Stimulated activated CD8-positive, alpha-beta memory T cell treated with anti-CD3 and anti-CD28 coated beads, Interleukin-4, amount 100 ng/mL, for 4 hours (primary cell): Measurements from ENCODE around the gene BCL11A.
A peak's percentile ranks its signal among the peaks of the same experiment; 100 is the strongest.

ENCODE experiments used
- DNase-seq, 2 donors: peaks; one replicate each; pipeline ENCODE4 v3.0.0-alpha.2; 2020; ENCODE audit warnings: low read depth in 2 of 2, low spot score in 1 of 2

BCL11A gene

DNA sequence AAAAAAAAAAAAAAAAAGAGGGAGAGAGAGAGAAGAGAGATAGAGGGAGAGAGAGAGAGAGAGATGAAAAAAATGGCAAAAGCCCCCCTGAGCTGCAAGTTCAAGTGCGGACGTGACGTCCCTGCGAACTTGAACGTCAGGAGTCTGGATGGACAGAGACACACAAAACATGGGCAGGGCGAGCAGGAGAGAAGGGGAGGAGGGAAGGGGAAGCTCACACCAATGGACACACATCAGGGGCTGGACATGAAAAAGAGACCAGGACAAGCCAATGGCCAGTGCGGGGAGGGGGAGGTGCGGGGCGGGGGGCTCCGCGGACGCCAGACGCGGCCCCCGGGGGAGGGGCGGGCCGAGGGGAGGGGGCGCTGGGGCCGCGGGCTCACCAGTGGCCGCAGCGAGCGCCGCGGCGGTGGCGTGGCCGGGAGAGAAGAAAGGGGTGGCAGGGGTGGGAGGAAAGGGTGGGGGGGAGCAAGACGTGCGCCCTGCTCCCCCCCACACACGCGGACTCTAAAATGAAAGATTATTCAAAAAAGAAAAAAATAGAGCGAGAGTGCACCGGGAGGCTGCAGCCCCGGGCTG lies at the start of gene BCL11A:
Gene BCL11A, minus strand, starts transcription at position 160 of the 579 bp plus-strand sequence. CDS start 384 bp downstream, outside the sequence.
- no peak for DNase-seq

DNA sequence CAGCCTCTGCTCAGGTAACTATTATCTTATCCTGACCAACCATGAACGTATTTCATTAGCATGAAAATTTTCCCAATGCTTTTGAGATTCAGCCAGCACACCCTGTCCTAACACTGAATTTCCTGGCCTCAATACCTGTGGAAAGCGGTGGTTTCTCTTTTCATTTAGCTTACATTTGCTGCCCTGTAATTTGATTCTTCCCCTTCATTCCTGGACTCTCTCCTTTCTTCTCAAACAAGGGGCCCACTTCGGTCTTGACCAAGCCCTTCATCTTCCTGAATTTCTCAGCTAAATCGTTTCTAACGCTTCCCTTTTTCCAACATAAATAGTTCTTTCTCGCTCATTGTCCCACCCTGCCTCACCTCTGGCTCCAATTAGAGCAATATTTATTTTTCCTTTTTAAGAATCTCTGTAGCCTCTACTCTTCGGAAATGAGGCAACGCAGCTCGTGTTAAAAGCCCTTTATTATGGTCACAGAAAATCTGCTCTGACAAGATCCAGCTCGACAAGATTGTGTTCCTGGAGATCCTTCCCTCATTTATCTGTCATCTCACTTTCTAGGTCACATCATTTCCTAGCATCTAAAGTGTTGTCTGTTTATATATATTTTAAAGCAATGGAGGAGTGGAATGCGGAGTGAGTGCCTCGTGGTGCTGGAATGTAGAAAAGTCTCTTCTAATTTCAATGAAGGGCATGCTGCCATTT lies 49.5 kb upstream of the BCL11A start:
- no peak for DNase-seq

DNA sequence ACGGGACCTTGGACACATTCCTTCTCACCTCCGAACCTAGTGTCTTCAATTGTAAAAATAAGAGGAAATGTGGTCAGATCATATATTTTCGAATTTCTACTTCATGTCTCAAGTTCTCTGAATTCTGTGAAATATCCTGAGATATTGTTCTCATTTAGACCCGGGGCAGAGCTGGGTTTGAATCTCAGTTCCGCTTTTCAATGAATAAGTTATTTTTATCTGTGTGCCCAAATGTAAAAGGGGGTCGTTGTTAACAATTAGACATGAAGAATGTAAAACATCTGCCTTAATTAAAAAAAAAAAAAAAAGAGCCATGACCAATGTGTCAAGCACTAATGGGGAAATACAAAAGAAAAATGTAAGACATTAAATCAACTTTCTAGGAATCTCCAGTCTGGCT lies 48.9 kb upstream of the BCL11A start:
- no peak for DNase-seq

DNA sequence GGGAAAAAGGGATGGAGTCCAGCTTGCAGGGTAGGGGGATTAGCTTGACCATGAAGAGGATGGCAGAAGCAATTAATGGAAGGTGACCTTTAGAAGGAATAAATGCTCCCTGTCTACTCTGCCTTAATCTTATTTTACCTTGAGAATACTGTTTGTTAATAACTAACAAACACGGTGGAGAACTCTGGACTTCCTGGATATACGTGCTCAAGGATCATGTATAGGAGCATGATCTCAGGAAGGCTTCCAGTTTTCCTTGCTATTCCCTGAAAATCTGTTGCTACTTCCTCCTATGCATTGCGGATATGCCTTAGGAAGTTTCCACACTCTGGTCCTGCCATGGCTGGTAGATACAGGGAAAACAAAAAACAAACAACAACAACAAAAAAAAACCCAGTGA lies 44.8 kb upstream of the BCL11A start:
- DNase-seq = no peak

DNA sequence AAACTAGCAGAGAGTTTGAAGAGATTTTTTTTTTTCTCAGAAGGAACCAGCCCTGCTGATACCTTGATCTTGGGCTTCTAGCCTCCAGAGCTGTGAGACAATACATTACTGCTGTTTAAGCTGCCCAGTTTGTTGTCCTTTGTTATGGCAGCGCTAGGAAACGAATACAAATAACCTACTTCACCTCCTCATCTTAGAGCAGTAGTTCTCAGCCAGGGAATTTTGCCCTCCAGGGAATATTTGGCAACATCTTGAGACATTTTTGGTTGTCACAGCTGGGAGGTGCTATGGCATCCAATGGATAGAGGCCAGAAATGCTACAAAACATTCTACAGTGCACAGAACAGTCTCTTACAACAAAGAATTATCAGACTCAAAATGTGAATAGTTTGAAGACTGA lies 43.9 kb upstream of the BCL11A start:
- DNase-seq = no peak

DNA sequence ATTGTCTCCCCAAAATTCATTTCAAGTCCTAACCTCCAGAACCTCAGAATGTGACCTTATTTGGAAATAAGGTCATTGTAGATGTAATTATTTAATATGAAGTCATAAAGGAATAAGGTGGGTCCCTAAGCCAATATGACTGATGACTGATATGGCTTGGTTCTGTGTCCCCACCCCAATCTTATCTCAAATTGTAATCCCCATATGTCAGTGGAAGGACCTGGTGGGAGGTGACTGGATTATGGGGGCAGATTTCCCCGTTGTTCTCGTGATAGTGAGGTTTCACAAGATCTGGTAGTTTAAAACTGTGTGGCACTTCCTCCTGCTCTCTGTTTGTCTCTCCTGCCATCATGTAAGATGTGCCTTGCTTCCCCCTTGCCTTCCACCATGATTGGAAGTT lies 43.0 kb upstream of the BCL11A start:
- DNase-seq = no peak

DNA sequence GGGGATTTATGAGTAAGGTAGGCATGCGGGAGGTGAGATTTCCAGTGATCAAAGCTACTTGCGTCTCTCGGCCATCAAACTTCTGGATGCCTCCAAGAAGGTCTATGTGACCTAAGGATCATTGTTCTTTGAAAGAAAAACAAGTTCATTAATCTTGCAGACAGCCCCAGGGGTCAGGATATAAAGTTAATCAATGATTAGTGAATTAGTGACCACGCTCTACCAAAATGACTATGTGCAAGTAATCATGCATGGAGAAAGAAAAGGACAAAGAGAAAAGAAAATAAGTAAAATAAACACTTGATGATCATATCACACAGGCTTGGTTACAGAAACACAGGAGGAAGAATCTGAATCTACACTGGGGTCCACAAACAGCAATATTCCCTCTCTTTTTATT lies 42.5 kb upstream of the BCL11A start:
- DNase-seq = no peak

DNA sequence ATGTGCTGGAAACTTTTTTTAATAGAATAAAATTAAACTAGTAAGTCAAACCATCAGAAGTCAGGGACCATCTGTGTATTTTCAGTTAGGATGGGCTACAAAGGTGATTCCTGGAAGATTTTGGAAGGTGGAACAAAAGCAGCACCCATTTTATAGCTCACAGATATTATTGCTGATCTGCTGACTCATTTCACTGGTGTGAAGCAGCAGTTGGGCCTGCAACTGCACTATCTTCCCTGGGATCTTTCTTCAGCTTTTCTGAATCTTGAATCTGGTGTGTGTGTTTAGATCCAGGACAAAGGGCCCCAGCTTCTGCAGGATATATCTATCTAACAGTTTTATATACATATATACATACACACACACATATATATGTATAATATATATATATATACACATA lies 35.6 kb upstream of the BCL11A start:
- no peak for DNase-seq

DNA sequence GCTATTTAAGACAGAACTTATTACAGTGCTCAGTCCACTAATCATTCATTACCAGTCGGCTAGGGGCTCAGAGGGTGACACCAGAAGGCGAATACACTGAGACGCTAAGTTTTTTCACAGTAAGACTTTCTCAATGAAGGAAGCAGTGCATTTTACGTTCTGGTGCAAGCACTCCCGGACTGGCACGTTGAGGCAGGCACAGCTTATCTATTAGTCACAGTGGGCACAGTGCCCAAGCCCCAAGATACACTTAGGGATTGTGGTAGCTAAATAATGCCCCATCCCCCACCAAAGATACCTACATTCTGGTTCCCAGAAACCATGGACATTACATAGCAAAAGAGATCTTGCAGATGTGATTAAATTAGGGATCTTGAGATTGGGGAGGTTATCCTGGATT lies 32.6 kb upstream of the BCL11A start:
- no peak for DNase-seq

DNA sequence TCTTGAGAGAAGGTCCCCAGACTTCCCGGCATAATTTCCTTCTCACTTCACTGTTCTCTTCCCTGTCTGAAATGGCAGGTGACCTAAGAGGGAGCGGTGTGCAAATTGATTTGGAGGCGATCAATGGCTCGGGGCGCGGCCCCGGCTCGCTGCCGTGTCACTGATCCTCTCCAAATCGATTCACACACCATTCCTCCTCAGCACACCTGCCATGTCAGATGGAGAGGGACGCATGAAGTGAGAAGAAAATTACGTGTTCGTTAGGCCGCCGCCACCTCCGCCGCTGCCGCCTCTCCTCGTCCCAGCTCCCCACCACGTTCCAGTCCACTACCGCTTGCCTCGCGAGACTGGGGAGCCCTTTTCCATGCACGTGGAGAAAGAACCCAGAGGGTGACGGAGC lies 31.8 kb upstream of the BCL11A start:
- no peak for DNase-seq

DNA sequence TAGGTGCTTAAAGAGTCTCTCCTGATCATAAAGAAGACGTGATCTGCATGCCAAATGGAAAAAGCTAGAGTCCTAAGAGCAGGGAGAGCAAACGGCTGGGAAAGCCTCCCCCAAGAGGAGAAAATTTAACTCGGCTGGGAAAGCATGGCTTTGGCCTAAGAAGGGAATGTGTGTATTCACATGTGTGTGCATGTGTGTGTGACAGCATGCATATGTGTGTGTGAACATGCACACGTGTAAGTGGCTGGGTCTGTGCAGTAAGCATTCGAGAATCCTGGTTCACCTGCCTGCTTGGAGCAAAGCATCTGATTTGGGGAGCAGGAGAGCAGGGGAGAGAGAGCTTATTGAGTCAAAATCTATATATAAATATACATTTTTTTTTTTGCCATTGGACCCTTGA lies 30.1 kb upstream of the BCL11A start:
- DNase-seq = no peak

DNA sequence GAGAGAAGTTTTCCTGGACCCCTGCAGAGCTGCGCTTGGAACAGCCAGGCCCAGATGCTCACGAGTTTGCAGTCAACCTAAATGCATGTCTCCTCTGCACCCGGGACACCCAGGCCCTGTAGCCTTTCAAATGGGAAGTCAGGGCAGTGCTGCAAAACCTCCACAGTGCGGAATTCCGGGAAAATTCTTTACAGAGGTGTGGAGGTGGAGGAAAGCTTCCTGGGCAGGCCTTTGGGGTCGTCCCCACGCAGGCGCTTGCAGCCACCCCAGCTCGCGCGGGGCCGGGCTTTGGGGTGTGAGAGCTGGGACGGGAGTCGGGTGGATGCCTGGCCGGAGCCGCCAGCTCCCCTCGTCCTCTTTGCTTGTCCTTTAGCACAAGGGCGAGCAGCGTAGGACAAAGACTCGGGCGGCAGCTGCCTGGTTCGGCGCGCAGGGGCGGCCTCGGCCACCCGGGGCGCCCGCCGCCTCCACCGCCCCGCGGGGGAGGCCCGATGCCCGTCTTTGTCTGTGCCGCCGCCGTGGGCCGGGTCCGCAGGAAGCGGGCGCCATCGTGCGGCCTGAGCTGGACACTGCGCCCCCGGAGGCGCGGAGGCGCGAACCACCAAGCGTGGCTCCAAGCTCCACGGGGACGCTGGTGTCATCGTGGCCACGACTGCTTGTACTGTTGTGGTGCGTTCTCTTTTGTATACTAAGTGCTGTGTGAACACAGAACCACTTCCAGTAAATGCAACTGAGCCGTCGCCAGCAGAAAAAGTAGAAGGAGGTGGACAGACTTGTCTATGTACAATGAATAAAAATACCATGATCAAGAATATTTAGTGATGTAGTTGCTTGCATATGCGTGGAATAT lies 28.2 kb upstream of the BCL11A start:
- DNase-seq = peak; percentile 20

DNA sequence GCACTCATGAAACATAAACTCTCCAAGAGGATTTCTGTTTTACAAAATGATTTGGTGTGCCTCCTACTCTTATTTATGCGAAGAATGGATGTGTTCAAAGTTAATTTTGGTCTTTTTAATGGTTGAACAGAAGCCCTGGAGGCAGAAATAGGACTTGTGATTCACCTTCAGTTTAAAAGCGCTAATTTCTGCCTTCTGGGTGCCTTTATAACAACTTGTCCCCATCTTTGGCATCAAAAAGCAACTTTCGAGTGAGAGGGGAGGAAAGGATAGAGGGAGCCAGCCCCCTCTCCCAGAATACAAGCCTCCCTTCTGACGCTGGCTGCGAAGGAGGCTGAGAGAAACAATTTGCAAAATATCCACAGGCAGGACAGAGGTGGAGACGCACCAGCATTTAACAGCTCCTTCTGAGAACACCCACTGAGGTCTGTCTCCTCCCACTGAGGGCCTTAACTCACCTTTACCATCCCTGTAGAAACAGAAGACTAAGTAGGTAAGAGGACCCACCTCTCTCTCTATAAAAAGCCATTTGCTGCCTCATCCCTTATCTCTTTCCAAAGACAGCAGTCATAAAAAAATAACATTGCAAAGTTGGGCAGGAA lies 24.3 kb upstream of the BCL11A start:
- no peak for DNase-seq

DNA sequence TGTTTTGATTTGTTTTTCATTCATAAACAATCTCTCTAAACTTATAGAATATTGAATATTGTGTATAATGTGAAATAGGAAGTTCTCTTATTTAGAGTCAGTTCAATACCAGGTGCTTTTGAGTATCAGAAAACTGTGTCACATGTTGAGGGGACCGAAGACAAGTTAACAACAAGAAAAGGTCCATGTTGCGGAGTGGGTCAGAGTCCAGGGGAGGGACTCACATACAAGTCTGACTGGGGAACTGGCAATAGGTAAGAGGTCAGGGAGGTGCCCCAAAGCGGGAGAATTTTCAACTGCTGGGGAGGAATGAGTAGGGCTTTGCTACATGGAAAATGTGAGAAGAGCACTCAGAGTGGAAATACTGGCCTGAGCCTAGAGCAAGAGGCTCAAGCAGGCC lies 19.8 kb upstream of the BCL11A start:
- no peak for DNase-seq

DNA sequence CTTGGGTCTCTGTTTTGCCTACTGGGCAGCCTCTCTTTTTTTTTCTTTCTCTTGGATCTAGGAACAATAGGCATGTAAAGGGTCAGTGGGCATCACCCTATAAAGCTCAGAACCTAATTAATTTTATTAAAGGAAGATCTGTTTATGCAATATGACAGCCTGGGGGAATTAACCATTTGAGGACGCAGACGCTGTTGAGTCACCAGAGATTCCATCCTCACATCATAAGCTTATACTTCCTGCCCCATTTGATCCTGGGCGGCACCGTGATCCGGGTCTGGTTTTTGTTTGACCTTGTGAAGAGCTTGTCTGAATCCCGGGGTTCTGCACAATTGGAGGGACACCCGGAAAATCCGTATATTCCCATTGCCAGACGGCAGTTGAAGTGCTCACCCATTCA lies 16.8 kb upstream of the BCL11A start:
- no peak for DNase-seq

DNA sequence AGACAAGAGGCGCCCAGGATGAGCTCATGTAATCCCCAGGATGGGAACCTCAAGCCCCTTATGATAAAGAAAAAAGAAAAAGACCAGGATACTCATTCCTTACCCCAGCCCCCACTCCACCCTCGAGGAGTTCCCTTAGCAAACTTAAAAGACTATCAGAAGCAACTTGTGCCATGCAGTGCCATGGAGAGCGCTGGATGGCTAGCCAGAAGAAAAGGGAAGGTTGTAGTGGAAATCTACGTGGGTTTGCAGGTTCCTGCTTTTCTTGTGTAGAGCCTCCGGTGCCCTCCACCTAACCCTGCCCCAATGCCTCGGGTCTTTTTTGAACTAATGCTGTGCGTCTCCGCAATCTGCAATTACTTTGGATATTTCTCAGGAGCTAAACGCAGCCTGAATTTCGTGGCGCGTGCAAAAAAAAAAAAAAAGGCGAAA lies 16.2 kb upstream of the BCL11A start:
- no peak for DNase-seq

DNA sequence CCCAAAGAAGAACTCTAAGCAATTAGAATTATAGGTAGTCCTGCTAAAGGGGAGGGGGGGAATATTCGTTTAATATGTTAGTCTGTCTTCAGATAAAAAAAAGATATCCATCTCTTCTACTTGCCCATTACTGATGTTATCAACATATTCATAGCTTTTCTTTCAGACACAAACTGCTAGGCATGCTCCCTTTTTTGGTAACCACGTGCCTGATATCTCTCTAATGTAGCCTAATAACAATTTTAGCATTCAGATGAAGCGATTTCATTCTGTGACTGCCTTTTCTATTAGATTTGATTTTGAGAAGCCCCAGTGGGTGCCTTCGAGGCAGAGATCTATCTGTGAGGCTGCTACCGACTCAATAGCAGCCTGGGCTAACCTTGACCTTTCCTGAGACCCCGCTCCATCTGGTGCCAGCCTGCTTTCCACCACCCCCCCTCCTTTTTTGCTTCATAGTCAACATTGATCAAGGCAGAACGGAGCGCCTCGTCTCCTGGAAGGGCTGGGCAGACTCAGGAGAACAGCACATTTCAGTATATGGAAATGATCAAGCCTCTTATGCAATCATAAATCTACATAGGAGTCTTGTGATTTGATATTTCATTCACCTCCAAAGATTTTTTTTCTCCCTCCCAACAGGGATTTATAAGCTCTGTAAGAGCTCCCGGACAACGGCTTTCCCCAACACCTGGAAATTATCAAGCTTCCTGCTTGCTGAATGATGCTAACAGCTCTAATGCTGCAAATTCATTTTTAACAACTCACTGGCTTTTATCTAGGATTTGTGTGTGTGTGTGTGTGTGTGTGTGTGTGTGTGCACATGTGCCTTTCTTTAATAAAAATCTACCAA lies 14.7 kb upstream of the BCL11A start:
- no peak for DNase-seq

DNA sequence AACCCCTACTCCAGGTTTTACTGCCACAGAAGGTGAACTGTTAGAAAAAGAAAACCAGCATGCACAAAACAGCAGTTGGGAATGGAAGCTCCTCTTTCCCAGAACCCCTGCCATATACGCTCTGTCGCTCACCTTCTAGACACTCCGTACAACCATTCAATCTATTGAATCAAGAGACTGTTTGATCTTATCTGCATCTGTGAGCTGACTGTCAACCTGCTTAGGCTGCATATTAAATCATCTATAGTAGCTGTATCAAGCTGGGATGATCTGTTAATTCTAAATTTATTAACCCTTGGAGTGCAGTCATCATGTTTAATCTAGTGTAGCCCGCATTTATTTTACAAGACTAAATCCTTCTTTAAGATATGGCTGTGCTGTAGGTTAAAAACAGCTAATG lies 13.6 kb upstream of the BCL11A start:
- no peak for DNase-seq

DNA sequence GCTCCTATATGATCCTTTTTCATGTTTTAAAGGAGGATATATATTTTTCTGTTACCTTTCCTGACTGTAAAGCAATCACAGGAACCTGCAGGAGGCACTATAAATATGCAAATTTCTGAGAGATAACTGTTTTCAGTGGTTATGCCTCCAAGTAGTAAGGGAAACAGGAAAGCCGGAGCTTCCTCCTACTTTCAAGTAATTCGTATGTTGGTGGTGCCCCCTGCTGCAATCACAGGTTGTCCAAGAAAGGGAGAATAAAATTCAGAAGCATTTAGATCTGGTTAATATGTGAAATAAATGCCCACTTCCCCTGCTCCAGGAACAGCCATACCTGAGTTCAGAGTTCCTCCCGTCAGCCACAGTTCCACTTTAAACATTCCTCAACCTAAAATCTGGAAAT lies 12.0 kb upstream of the BCL11A start:
- DNase-seq = no peak

DNA sequence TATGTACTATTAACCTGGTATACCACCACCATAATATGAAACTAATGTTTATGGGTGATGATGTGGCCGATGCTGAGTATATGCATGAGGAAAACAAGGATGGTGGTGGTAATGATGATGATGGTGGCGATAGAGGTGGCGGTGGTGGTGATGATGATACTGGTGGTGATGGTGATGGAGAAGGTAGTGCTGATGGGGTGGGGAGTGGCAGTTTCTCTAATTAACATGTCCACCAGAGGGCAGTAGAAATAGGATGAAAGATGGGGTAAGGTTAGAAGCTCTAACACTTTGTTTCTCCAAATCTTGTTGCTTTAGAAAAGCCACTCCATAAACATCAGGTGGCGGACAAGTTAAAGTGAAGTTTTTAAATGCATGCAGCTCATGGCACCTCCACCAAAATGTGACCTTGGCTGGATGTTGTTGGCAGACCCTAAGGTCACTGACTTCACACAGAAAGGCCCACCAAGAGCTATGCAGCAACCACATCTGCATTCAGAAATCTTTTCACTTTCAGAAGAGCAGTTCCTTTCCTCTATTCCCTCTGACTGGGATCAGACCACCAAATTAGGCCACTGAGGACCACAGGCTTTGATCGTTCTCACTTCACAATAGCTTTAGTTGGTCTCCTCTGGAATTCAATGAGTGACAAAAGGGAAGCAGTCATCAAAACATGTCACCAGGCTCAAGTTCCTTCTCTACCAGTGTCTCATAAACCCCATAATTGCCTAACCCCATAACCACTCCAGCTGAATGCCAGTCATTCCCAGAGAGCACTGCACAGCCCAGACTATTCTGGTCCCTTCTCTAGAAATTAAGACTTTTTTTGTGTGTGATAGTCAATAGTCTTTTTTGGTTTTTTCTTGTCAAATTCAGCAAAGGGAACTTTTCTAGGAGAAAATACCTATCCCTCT lies 7.5 kb upstream of the BCL11A start:
- DNase-seq = no peak
